RKO (cell line): ENCODE measurements around the gene ADAP2.
"Not testable (repeated sequence)": the region's sequence is repeated elsewhere in the genome, so short reads cannot be mapped to it uniquely, and the experiment has no call there.

Experiments
- DNase-seq: peaks from one replicate; pipeline ENCODE4 v3.0.0-alpha.2; 2016; ENCODE audit warnings: low spot score

The ADAP2 gene

DNA sequence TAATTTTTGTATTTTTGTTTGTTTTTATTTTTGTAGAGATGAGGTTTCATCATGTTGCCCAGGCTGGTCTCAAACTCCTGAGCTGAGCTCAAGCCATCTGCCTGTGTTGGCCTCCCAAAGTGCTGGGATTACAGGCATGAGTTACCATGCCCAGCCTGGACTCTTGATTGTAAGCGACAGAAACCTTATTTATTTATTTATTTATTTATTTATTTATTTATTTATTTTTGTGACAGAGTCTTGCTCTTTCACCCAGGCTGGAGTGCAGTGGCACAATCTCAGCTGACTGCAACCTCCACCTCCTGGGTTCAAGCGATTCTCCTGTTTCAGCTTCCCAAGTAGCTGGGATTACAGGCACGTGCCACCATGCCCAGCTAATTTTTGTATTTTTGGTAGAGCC, 8.1 kb downstream of the ADAP2 start:
- DNase-seq: not testable (repeated sequence)

DNA sequence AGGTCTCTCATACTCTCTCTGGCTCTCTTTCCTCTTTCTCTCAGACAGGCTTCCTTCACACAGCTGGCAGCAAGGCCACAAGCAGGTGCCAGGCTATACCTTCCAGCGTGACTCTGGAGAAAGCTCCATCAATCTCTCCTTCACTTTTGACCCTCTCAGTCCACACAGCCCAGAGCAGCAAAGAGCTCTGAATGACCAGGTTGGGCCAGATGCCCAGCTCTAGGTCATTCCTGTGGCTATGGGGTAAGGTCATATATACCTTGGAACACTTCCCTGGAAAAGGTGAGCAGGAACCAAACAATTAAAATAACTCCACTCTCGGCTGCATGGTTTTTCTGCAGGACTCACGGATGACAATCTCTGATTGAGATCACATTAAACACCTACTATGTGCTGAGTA, 8.8 kb downstream of the ADAP2 start:
- no peak for DNase-seq

DNA sequence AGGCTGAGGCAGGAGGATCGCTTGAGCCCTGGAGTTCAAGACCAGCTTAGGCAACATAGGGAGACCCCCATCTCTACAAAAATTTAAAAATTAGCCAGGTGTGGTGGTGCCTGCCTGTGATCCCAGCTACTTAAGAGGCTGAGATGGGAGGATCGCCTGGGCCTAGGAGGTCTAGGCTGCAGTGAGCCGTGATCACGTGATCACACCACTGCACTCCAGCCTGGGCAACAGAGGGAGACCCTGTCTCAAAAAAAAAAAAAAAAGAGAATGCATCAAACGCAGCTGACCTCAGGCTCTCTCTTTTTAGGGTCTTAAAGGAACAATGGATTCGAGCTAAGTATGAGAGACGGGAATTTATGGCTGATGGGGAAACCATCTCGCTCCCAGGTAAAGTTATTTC, 9.8 kb downstream of the ADAP2 start:
- not testable (repeated sequence) for DNase-seq

GRCh38 chr17:30933966-30934365, 12.2 kb downstream of the ADAP2 start:
- no peak for DNase-seq

- no peak for DNase-seq
Observed at GRCh38 chr17:30939051-30939689, 17.4 kb downstream of the ADAP2 start.

- DNase-seq: no peak
Observed at GRCh38 chr17:30942308-30943079, 20.7 kb downstream of the ADAP2 start.

GRCh38 chr17:30947796-30948195, 26.1 kb downstream of the ADAP2 start:
- no peak for DNase-seq

DNA sequence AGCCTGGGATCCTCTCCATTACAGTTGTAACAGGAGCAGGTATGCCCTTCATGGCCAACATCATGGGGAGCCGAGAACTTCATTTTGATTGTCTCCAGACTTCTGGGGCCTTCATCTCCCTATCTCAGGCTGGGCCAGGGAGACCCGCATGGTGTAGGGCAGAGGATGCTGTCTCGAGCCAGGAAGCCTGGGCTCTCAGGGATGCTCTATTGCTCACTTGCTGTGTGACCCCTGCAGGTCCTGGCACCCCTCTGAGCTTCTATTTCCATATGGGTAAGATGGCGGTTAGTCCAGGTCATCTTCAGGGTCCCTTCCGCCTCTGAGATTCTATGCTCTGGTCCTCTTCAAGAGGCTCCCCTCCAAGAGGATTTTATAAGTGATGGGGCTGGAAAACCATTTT, 28.4 kb downstream of the ADAP2 start:
- DNase-seq: no peak

GRCh38 chr17:30950669-30951399, 29.1 kb downstream of the ADAP2 start:
- DNase-seq: peak; percentile 37

GRCh38 chr17:30952638-30953393, 31.1 kb downstream of the ADAP2 start:
- no peak for DNase-seq

- no peak for DNase-seq
Observed at GRCh38 chr17:30954046-30954830, 32.5 kb downstream of the ADAP2 start.

DNA sequence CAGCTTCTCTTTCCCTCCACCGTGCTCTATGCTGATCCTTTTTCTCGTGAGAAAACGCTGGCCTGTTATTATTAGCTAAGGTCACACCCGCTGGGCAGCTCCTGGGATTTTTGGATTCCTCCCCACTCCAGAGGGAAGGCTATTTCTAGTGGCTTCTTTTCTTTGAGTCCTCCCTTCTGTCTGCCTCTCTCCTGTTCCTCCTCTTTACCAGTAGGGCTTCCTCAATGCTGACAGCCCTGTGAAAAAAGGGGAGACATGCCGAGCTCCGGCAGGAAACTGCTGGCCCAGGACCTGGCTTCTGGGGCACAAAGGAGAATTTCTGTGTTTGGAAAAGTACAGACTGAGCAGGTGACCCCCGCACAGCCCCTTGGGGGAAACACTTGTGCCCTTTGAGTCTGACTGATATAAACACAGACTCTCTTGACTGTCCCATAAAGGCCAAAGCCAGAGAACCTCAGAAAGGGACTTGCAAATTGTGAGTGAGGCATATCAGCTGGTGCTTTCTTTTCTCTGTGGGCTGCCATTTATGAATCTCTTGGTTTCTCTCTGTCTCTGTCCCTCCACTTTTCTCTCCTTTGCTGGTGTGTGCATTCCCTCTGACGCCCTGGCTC, 35.1 kb downstream of the ADAP2 start:
- no peak for DNase-seq

DNA sequence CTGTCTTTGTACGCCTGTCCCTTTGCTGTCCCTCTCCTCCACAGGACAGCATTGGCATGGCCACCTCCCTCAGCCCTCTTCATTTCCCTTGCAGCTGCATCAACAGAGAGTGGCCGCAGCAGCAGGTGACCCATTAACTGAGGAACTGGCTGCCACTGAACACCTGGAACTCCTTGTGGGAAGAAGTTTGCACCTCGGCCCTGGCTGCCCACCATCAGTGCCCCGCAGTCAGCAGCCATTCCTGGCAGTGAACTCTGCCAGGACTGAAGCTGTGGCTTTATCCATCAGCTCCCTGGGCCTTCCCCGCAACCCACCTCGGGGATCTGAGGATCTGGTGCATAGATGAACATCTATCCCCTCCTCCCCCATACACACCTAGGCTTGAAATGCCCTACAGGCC, 36.0 kb downstream of the ADAP2 start:
- no peak for DNase-seq

GRCh38 chr17:30958187-30958586, 36.4 kb downstream of the ADAP2 start:
- DNase-seq: no peak

DNA sequence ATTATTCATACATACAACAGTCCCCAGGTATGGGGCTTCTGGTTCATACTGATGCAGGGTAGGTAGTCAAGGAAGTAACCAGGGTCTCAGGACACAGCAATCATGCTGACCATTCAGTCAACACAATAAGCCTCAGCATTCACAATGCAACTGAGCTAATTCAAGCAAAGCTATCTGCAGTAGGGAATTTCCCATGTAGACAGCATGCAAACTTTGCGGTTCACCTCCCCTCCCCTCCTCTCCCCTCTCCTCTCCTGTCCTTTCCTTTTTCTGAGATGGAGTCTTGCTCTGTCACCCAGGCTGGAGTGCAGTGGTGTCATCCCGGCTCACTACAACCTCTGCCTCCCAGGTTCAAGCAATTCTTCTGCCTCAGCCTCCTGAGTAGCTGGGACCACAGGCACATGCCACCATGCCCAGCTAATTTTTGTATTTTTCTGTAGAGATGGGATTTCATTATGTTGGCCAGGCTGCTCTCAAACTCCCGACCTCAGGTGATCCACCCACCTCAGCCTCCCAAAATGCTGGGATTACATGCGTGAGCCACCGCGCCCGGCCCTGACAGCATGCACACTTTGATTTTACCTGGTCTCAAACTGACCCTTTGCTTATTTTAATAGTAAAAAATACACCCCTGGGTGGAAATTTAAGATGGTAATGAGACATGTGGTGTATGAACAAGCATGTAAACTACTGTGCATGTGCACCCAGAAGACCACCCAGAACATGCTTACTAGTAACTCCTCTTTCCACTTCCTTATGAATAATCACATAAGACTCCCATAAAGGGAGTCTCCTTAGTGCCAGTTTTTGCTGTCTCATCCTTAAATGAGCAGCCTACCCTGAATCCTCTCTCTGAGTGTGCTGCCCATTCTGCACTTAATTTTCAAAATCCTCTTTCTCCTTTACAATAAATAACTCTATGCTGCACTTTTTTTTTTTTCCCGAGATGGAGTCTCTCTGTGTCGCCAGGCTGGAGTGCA, 39.8 kb downstream of the ADAP2 start:
- DNase-seq: no peak

- DNase-seq: not testable (repeated sequence)
Observed at GRCh38 chr17:30964312-30964711, 42.6 kb downstream of the ADAP2 start.

DNA sequence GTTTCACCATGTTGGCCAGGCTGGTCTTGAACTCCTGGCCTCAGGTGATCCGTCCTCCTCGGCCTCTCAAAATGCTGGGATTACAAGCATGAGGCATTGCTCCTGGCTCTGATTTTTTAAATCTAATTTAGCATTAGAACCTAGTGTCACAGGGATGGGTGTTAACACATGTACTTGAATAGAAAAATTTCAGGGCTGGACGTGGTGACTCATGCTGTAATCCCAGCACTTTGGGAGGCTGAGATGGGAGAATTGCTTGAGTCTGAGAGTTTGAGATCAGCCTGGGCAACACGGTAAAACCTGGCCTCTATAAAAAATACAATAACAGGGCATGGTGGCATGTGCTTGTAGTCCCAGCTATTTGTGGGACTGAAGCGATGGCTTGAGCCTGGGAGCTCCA, 43.1 kb downstream of the ADAP2 start:
- no peak for DNase-seq

- no peak for DNase-seq
Observed at GRCh38 chr17:30965686-30966085, 43.9 kb downstream of the ADAP2 start.

- not testable (repeated sequence) for DNase-seq
Observed at GRCh38 chr17:30967911-30968310, 46.2 kb downstream of the ADAP2 start.
